NB4 (cell line): ENCODE measurements around the gene PPP1R15A.
"Not testable (repeated sequence)": the region's sequence is repeated elsewhere in the genome, so short reads cannot be mapped to it uniquely, and the experiment has no call there.

Source experiments
- DNase-seq: peaks from one replicate; pipeline ENCODE4 v3.0.0; 2010; ENCODE audit warnings: low read depth
- H3K4me3 ChIP-seq: one replicate; pipeline ENCODE4 v1.5.1; 2011; ENCODE audit warnings: mild to moderate bottlenecking, low read depth, low read length, moderate library complexity
- CTCF ChIP-seq: IDR thresholded peaks from one replicate; pipeline ENCODE4 v1.5.1; 2012; ENCODE audit warnings: low read depth, low read length
- MAX ChIP-seq: IDR thresholded peaks from 2 replicates; pipeline ENCODE4 v1.6.1; 2011; ENCODE audit warnings: low read depth, low read length
- MYC ChIP-seq: IDR thresholded peaks from 2 replicates; pipeline ENCODE4 v1.6.1; 2011; ENCODE audit warnings: low read depth, low read length
- POLR2A ChIP-seq: IDR thresholded peaks from 2 replicates; pipeline ENCODE4 v1.6.1; 2011; ENCODE audit warnings: mild to moderate bottlenecking; ENCODE audit not compliant: insufficient read length; ENCODE audit errors: extremely low read depth

The PPP1R15A gene

GRCh38 chr19:48887861-48888612 lies 15.8 kb downstream of the PPP1R15A start:
- no peak for DNase-seq
- no peak overlapping the region for H3K4me3 ChIP-seq
- TF ChIP-seq POLR2A: no peak
- no peak for TF ChIP-seq CTCF
- TF ChIP-seq MAX: no peak
- TF ChIP-seq MYC: no peak

GRCh38 chr19:48889496-48889895 lies 17.3 kb downstream of the PPP1R15A start:
- not testable (repeated sequence) for DNase-seq, H3K4me3 ChIP-seq

- no peak for DNase-seq
- no peak for TF ChIP-seq POLR2A
- H3K4me3 ChIP-seq: no peak overlapping the region
These were observed 18.3 kb downstream of the PPP1R15A start for GRCh38 chr19:48890551-48890950.

GRCh38 chr19:48895226-48895625 lies 23.0 kb downstream of the PPP1R15A start:
- no peak for DNase-seq
- TF ChIP-seq POLR2A (no peak), MAX (no peak), MYC (no peak)
- no peak overlapping the region for H3K4me3 ChIP-seq

GRCh38 chr19:48896191-48896720 lies 24.0 kb downstream of the PPP1R15A start:
- H3K4me3 ChIP-seq: no peak overlapping the region
- DNase-seq: no peak
- TF ChIP-seq MYC: no peak
- TF ChIP-seq CTCF: no peak
- TF ChIP-seq MAX: no peak
- no peak for TF ChIP-seq POLR2A

- H3K4me3 ChIP-seq: no peak overlapping the region
- TF ChIP-seq MAX: no peak
- TF ChIP-seq POLR2A: no peak
- TF ChIP-seq MYC: no peak
- no peak for TF ChIP-seq CTCF
- DNase-seq: no peak
These were observed 25.0 kb downstream of the PPP1R15A start for GRCh38 chr19:48897181-48897580.

- H3K4me3 ChIP-seq: peak overlapping the region; percentile 76
- DNase-seq: not testable (repeated sequence)
These were observed 27.1 kb downstream of the PPP1R15A start for GRCh38 chr19:48899386-48899749.

- H3K4me3 ChIP-seq: peak within 1 kb of the TSS; percentile 76
- DNase-seq: peak; percentile 98
- TF ChIP-seq POLR2A (peak; percentile 34), MAX (peak; percentile 42), CTCF (no peak), MYC (peak; percentile 80)
These were observed 27.7 kb downstream of the PPP1R15A start, which contains the start of gene NUCB1 for GRCh38 chr19:48899781-48900476. NUCB1 (plus strand) TSS chr19:48900312; CDS start chr19:48900797, 485 bp downstream.
